Breast epithelium (tissue), 3 donors: Measurements from ENCODE around the gene HS3ST1.

Source experiments
- CTCF ChIP-seq, 3 donors: fragments of 450-650 bp; IDR thresholded peaks; one replicate each; pipeline ENCODE4 v1.5.1; 2016 to 2017; ENCODE audit warnings: antibody characterized with exemption in 3 of 3, mild to moderate bottlenecking in 3 of 3, moderate library complexity in 3 of 3
- POLR2A ChIP-seq: fragments of 450-650 bp; IDR thresholded peaks from one replicate; pipeline ENCODE4 v1.6.1; 2016; ENCODE audit warnings: antibody characterized with exemption, mild to moderate bottlenecking, moderate library complexity
- POLR2AphosphoS5 ChIP-seq, 3 donors: sonication (generic); formaldehyde crosslinking; IDR thresholded peaks; one replicate each; pipeline ENCODE4 v1.6.1; 2017; ENCODE audit warnings: antibody characterized with exemption in 3 of 3

GRCh38 chr4:11397146-11397545, 31.5 kb downstream of the HS3ST1 start:
- TF ChIP-seq CTCF (IDR thresholded peaks at IDR 0.05) (no peak), POLR2AphosphoS5 (IDR thresholded peaks at IDR 0.05) (no peak), POLR2A (no peak)
